Activated CD8-positive, alpha-beta memory T cell treated with anti-CD3 and anti-CD28 coated beads, Interleukin-2, amount 50 U/mL, for 1 hour (primary cell): ENCODE results near the gene RPL38.

Experiments used
- DNase-seq: peaks from one replicate; pipeline ENCODE4 v3.0.0-alpha.2; 2020; ENCODE audit errors: extremely low read depth

The RPL38 gene

DNA sequence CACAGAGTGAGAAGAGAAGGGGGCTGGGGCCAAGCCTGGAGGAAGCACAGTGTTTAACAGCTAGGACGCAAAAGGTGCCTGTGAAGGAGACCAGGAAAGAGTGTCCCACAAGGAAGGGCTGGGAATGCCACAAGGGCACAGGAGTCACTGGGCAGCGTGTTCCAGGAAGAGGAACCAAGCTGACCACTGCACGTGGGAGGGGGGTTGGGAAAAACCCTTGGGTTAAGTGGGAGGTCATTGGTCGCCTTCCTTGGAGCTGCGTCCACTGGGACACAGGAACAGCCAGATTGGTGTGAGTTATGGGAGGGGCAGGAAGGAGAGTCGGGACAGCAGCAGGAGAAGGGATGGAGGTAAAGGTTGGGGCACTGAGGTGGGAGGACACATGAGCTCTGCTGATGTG, 22.8 kb downstream of the RPL38 start:
- DNase-seq, result no peak

DNA sequence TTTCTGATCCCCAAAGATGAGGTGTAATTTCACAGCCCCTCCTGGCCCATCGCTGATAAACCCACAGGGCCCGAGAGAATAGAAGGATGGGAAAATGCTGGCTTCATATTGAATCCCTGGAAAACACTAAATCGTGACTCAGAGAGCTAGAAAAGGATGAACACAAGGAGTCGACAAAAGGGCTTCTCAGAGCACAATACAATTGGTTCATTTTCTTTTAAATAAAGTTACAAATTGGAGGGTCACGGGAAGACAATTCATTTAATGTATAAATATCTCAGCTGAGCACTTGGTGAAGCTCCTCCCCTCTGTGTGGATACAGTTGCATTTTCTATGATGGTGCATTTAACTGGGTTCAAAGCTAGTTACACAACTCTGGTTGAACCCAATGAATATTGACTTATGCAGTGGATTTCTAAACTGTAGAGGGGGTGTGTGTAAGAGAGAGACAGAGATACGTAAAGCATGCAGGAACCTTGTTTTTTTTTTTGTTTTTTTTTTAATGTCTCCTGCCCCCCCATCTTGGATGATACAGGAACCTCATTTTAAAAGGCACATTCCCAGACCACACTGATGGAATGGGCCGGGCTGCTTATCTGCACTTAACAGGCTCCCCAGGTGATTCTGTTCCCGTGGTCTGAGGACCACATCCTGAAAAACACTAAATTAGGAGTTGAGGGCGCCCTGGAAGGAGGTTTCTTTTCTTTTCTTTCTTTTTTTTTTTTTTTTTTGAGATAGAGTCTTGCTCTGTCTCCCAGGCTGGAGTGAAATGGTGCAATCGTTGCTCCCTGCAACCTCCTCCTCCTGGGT, 24.0 kb downstream of the RPL38 start:
- DNase-seq, result no peak

GRCh38 chr17:74228306-74228978, 25.0 kb downstream of the RPL38 start:
- DNase-seq, result no peak

GRCh38 chr17:74230896-74231295, 27.4 kb downstream of the RPL38 start:
- DNase-seq, result no peak

GRCh38 chr17:74231928-74232907, 28.7 kb downstream of the RPL38 start:
- DNase-seq, result no peak

- DNase-seq, result no peak
Observed at GRCh38 chr17:74233937-74234336, 30.5 kb downstream of the RPL38 start.

GRCh38 chr17:74234486-74234885, 31.0 kb downstream of the RPL38 start:
- DNase-seq, result no peak

DNA sequence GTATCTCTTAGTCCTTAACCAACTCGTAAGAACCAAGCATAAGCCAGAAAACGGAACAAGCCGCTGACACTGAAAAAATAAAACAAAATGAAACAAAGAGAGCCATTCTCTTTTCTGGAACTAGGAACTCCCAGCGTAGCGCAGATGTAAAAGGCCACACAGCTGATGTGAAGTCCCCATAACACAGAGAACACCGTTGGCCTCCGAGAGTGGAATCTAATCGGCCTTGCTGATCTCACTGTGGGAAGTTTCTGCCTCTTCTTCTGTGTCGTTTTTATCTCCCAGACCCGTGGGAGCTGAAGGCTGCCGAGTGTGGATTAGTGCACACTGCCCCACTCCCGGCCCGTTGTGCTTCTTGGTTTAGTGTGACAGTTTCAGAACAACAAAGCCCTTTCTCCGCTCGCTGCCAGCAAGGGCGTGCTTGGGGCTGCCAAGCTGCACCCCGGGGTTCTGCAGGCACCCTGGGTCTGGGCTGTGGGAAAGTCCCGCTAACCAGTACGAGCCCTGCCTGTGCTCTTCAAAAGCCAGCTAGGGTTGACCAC, 31.6 kb downstream of the RPL38 start:
- DNase-seq, result no peak

- DNase-seq, result no peak
Observed at GRCh38 chr17:74235911-74236371, 32.5 kb downstream of the RPL38 start.

DNA sequence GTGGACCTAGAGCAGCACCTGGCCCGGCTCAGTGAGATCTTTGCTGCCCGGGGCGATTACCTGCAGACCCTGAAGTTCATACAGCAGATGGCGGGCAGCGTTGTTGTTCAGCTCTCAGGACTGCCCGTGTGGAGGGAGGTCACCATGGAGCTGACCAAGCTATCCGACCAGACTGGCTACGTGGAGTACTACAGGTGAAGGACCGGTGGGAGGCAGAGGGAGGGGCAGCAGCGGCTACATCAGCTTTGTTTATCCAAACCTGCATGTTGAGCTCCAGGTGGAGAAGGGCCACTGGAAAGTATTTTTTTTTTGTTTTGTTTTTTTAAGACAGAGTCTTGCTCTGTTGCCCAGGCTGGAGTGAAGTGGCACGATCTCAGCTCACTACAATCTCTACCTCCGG, 33.8 kb downstream of the RPL38 start:
- DNase-seq, result no peak

DNA sequence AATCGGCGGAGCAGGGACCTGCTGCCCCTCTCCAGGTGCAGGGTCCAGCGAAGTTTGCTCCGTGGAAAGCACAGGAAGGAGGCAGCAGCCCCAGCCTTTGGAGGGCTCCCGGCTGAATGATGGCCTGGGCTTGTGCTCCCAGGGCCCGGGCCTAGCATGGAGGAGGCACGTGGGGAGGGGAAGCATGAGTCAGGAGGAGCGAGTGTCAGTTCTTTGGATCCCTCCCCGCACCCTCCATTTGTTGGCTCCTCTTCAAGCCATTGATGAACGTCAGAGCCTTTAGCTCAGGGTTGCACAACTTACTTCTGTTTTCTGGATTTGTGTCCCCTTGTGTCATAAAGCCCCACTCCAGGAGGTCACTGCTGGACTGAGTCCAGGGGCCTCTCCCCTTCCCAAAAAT, 35.7 kb downstream of the RPL38 start:
- no peak for DNase-seq

GRCh38 chr17:74240618-74241205, 37.2 kb downstream of the RPL38 start:
- no peak for DNase-seq

- no peak for DNase-seq
Observed at GRCh38 chr17:74241431-74241830, 38.0 kb downstream of the RPL38 start.

DNA sequence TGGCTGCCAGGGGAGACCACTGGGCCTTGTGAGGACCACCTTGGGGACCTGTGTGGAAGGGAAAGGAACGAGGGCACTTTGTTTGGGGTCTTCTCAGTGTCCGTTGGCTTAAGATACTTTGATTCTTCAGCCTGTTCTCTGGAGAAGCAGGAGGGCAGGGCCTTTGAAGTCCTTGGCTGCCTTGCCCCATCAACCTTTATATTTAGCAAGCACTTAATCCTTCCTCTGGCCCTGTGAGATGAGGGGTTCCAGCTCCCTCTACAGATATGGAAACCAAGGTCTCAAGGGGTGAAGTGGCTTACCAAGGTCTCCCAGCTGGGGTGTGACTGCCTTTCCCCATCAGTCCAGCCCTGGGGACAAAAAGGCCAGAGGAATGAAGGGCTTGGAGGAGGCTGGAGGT, 38.4 kb downstream of the RPL38 start:
- no peak for DNase-seq

DNA sequence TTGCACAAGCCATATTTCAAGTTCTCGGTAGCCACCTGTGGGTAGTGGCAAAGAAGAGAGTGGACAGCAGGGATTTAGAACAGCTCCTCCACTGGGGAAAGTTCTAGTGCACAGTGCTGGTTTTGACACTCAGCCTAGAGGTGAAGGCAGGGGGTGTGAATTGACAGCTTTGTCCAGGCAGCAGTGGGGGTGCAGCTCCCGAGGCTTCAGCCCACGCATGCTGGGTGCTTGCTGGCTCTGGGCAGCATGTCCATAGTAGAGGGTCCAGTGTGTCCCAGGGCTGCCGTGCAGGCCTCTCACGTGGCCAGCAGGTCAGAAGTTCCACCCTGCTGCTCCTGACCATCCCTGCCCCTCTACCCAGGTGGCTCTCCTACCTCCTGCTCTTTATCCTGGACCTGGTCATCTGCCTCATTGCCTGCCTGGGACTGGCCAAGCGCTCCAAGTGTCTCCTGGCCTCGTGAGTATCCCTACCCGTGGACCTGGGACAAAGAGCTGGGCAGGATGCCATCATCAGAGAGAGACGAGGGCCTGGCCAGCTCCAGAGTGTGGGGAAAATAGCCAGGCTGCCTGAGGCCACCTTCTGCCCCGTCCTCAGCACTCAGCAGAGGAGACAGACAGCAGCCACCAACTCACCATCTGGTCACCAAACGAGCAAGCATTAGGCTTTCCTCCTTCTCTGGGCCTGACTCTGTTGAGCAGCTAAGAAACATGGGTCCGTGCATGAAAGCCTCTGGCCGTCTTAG, 39.7 kb downstream of the RPL38 start:
- no peak for DNase-seq

GRCh38 chr17:74244128-74244527, 40.6 kb downstream of the RPL38 start:
- DNase-seq, result no peak

GRCh38 chr17:74244548-74244947, 41.1 kb downstream of the RPL38 start:
- DNase-seq, result no peak

DNA sequence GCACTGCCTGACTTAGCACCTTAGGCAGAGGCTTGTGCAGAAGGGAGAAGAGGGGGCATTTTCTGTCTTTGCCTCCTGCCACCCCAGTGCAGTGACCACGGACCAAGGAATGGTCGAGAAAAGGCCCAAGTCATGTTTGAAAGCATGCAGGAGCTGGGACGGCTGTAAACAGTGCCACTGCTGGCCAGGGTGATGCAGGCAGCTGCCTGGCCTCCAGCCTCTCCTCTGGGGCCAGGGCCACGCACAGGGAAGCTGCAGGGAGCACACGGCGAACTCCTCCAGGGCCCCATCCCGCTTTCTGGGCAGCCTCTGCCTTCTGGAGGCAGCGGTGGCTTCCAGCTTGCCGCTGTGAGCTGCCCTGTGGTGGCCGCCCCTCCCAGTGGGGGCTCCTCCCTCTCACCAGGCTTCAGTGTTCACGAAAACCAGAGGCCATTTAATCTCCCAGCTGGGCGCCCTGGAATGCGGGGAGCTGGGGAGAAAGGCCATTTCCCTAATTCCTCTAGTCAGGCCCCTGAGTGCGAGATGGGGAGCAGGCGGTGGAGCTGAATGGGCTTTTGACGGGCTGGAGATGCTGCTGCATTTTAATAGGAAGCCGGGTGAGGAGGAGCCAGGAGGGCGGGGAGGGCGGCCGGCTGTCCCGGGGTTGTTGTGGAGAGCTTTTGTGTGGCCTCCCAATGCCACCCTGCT, 41.8 kb downstream of the RPL38 start:
- no peak for DNase-seq

DNA sequence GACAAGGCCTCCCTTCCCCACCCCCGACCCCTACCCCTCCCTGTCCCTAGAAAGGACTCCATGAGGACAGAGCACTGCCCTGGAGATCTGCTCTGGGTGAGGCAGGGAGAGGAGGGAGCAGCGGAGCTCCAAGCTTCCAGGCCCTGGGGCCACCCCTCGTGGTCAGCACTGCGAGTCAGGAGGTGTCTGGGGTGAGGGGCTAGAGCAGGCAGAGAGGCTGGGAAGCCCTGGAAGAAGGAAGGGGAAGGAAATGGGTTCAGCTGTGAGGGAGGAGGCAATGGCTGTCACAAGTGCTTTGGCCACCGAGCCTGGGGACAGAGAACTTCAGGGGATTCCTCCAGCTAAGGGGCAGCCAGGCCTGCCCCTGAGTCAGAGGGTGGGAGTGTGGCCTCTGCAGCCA, 42.4 kb downstream of the RPL38 start:
- DNase-seq, result no peak

DNA sequence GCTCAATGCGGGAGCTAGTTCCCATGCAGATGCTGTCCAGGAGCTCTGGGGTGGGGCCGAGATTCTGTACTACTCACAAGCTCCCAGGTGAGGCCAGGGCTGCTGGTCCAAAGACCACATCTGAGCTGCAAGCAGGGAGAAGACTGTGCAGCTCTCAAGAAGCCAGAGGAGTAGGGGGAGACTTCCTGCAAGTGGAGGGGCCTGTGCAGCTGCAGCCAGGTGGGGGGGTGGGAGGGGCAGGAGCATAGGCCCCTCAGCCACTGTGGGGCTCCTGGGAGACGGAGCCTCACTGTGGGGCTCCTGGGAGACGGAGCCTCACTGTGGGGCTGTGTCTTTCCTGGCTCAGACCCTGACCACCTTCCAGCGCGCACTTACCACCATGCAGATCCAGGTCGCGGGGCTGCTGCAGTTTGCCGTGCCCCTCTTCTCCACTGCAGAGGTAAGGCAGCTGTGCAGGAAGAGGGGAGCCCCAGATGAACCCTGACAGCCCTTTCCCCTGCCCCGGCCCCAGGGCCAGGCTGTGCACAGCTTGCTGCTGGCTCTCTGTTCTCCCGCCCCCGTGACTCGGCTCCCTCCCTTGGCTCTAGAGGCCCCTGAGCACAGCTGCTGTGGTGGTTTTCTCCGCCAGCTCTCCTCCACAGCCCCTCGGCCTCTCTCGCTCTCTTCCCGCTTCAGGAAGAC, 46.3 kb downstream of the RPL38 start:
- DNase-seq, result no peak
